ENCODE data around the gene CD200R1.

Gene CD200R1, protein sequence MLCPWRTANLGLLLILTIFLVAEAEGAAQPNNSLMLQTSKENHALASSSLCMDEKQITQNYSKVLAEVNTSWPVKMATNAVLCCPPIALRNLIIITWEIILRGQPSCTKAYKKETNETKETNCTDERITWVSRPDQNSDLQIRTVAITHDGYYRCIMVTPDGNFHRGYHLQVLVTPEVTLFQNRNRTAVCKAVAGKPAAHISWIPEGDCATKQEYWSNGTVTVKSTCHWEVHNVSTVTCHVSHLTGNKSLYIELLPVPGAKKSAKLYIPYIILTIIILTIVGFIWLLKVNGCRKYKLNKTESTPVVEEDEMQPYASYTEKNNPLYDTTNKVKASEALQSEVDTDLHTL

DNA sequence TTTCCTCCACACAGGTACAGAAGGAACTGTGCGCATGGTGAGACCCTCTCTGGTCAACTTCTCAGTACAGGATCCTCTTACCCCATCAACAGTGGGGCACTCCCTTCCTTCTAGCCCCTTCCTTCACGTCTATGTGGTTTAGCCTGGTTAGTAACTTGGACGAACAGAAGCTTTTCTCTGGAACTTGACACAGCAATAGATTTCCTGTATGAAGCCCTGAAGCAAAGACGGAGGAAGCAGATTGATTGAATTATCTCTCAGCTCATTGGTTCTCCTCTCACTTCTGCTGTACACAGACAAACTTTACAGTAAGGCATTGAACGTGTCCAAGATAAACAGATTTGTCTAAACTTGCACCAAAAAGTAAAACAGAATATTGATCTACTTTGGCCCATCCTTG, at the start of gene CD200R1:
Gene CD200R1, minus strand, starts transcription at position 210 of the 400 bp plus-strand sequence. CDS start 246 bp downstream, outside the sequence.
- FAIRE-seq, result no peak

DNA sequence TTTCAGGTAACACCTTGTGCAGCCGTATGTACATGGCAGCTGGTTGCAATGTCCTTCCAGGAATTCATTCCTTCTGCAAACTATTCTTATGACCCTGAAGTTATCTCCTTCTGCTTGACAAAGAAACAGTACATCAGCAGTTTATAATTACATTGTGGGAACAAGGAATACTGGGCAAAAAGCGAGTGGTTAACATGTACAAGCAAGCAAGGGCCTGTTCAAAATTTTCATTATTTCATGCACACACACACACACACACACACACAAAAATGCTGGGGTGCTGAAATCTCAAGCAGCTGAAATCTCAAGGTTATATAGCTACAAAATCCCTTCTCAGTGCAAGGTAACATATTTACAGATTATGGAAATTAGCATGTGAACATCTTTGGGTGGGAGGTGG, 46.6 kb upstream of the CD200R1 start:
- FAIRE-seq, result no peak

DNA sequence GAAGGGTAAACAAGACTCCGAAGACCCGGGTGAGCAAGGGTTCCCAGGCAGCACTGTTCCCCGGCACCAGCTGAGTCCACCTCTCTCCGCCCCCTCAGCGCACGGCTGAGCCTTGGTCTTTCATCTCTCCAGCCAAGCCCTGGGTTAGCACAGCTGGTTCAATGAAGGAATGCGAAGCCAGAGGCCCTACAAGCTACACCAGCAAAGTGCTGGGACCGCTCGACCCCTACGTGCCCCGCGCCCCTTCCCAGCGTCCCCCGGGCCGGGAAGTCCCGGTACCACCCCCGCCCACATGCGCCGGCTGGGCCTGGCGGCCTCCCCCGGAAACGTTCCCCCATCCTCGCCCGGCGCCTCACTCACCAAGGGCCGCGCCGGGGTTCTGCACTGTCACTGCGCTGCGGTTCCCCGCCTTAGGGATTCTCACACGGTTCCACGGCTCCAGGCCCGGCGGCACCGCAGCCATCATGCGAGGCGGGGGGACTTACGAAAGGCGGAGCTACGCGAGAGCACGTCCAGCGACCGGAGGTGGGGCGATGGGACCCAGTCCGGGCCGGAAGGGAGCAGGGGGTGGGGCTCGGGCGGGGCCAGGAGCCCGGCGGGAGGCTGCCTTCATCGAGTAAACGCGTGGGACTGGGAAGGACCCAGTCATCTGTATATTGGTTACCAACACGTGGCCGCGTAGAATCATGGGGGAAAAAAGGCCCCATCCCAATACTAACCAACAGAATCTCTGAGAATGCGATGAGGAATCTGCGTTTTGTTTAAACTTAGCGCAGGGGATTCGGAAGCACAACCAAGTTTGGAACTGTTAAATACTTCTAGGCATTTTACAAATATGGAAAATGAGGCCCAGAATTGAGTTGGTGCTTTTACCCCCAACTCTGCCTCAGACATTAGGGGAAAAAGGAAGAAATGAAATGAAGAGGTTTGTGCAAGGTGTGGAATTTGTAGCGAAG, 44.6 kb upstream of the CD200R1 start:
- no peak for FAIRE-seq

DNA sequence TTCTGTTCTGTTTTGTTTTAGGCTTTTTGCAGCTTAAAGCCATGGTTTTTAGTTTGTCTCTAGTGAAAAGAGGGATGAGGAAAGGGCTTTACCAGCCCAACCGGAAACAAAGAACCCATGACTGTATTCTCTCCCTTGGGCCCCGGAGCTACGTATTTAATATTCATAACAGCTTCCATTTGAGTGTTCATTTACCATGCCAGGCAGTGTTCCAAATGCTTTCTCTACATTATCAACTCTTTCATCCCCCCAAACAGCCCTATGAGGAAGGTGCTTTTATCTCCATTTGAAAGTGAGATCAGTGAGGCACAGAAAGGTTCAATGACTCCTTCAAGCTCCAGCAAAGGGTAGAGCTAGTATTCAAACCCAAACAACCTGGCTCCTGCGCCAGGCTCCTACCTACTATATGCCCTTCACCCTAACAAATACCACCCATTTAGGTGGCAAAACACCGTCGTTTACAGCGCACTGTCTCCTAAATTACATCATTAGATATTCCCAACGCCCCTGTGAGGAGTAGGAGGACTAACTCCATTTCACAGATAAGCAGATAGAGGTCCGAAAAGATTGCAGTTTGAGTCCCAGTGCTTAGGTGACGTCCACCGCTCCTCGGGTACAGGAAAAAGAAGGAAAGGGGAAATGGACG, 43.8 kb upstream of the CD200R1 start:
- FAIRE-seq, result no peak

DNA sequence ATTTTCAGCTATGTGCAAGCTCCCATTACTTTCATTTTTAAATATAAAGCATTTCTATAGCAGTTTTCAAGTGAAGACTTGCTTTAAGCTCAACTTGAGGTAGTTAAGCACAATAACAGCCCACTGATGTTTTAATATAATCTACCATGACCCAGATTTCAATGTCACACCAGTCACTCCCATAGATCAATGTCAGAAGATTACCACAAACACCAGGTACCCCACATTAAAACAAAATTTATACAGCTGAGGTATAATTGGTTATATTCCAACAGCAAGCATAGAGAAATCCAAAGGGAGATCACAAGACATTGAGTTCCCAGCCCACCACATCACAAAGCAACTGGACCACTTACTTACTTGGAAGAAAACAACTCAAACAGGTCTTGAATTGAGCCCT, 38.7 kb upstream of the CD200R1 start:
- no peak for FAIRE-seq

DNA sequence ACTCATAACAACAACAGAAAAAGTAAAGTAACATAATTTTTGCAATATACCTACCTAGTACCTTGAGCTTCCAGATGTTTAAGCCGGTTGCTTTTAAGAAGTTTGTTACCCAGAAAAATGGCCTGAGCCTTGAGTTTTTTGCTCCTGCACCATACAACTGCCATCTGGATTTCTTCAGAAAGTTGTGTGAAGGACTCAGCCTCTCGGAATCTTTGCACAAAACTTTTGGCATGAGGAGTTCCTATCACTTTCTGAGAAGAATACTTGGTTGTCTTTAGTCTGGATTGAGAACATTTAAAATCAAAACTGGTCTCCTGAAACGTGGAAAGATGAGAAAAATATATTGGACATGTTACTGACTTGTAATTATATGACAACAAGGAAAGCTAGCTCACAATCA, 33.2 kb upstream of the CD200R1 start:
- FAIRE-seq, result no peak

DNA sequence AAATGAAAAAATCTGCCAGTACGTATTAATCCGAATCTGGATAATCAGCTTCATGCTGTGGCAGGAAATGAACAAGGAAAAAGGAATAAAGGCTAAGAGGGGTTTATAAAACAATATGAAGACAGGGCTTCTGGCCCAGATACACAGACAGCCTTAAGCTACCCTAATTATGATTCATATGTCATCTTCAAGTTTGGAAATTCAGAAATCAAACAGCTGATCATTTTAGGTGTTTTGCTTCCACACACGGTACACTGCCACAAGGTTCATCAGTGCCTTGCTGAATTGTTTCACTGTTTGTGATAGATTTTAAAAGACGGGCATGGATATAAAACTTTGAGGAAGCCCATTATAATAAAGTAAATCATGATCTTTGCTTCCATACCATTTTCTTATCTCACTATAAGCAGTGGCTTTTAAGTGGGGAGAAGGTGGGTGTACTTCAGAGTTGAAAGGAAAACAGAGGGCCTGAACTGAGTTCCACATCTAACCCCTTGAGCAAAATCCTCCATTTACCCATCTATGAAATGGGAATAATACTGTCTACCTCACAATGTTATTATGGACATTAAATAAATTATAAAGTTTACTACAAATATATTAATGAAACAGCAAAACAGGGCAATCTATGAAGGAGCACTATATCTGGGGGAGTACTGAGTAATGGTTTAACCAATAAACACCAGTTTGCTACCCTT, 31.6 kb upstream of the CD200R1 start:
- no peak for FAIRE-seq

DNA sequence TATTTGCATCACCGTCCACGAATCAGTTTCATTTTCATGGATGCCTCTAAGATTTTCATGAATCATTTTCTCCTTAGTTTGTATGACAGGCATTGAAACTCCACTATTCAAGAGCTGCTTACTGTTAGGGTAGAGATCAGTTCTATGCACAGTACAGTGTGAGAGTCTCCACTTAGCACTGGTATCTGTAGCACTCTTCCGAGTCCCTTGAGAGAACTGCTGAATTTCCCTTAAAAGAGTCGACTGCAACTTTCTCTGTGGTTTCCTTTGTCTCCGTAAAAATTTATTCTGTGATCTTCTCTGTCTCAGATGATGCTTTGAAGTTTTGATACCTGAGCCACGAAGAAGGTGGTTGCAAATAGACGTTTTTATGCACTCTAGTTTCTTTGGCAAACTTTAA, 30.7 kb upstream of the CD200R1 start:
- FAIRE-seq, result no peak

DNA sequence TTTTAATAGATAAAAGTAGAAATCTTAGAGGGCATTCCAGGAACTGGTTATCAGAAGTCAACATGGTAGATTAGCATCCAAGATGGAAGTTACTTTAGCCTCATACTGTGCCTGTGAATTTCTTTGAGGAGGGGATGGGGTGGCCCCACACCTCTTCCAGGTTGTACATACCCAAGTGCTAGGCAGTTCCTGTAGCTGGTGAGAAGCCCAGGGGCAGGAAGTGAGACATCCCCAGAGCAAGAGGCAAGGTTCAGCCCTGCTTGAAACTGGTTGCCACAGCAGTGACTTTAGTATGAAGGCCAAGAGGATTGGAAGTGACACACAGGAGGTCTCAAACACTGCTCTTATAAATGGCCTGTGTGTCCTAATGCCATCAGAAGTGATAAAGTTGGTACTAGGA, 27.8 kb upstream of the CD200R1 start:
- no peak for FAIRE-seq

DNA sequence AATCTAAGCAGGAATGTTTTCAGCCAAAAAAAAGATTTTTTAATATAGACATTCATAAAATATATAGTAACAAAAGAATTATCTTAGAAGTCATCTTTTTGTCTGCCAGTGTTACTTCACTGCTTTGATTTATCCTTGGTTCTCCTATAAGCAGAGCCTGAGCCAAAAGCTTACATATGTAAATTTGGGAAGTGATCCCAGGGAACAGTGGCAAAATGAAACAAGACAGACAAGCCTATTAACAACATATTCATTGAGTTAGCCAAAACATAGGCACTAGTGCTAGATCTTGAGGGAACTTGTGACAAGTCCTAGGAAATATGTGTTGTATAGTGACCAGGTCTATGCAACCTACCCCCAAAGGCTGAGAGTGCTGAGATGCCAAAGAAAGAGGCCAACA, 27.1 kb upstream of the CD200R1 start:
- FAIRE-seq, result no peak

DNA sequence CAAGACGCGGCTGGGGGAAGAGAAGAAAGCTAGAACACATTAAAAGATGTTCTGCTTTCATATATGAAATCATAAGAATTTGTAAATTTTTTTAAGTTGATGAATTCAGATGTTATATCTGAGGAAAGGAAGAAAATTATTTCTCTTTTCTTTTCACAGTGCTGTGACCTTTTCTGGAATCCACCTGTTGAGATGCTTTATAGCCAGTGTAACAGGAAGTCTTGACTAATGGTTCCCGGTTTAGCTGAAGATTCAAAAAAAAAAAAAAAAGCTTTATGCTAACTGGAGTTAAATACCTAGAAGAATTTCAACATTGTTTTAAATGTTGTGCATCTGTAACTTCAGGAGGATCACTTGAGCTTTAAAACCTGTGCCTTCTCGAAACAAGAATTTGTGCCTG, 25.8 kb upstream of the CD200R1 start:
- no peak for FAIRE-seq

DNA sequence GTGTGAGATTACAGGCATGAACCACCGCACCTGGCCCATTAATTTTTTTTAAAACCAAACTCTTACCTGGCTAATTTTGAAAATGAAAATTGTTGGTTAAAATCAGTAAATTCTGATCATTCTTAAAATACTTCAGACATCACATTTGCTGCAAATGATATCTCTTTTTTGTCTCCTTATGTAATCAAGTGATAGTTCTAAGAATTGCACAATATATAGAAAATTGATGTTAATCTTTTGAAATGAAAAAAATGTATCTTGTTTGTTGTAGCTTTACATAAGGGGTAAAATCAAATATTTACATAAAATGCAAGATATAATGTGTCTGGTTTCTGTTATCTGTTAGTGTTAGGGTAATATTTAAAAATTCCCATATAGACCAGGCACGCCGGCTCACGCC, 20.9 kb upstream of the CD200R1 start:
- no peak for FAIRE-seq

DNA sequence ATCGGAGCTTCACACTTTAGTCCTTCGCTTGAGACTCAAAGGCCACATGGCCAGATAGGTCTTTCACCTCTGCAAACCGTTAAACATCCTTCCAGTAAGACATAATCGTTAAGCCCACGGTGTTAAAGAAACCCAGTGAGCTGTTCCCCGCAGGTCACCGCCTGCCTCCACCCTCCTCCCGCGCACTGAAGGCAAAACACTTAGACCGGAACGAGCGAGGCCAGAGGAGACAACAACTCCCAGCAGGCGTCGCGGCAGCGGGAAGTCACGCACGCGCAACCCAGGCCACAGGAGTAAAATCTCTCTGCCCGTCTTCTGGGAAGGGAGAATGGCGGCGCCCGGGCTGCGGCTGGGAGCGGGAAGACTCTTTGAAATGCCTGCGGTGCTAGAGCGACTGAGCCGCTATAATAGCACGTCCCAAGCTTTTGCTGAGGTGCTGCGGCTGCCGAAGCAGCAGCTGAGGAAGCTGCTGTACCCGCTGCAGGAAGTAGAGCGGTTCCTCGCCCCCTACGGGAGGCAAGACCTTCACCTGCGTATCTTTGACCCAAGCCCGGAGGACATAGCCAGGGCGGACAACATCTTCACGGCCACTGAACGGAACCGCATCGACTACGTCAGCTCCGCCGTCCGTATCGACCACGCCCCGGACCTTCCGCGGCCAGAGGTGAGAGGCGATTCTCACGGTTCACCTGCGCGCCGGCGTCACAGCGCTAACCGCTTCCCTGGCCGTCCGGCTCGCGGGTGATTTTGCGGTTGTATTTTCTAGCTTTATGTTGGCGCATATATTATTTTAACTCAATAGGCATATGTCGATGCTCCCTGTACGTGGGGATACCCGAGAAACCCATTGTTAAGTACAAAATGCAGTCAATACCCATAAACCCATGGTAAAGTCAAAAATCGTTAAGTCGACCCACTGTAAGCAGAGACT, 16.0 kb upstream of the CD200R1 start, which contains the start of gene GTPBP8:
Gene GTPBP8, plus strand, starts transcription at position 313 of the 931 bp plus-strand sequence. Its CDS starts 16 bp downstream, at position 329.
- FAIRE-seq, result no peak

DNA sequence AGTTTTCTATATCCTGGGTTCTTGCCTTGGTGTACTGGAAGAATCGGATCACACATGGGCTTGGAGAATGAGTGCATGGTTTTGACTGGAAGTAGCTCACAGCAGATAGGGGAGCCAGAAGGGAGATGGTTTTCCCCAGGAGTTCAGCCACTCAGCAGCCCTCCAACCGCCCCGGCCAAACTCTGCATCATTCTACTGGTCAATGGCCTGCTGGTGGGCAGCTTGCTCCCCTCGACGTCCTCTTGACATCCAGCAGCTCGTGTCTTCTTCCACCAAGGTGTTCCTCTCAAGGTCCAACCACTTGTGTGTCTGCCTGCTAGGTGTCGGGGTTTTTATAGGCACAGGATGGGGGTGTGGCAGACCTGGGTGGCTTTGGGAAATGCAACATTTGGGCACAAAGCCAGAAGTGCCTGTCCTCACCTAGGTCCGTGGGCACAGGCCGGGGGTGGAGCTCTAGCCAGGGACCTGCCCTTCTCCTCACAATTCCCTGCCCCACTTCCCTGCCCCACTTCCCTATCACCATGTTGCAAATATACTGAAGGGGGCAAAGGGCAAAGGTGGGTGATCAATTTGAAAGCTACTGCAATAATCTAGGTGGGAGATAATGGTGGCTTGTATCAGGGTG, 12.9 kb upstream of the CD200R1 start:
- no peak for FAIRE-seq

DNA sequence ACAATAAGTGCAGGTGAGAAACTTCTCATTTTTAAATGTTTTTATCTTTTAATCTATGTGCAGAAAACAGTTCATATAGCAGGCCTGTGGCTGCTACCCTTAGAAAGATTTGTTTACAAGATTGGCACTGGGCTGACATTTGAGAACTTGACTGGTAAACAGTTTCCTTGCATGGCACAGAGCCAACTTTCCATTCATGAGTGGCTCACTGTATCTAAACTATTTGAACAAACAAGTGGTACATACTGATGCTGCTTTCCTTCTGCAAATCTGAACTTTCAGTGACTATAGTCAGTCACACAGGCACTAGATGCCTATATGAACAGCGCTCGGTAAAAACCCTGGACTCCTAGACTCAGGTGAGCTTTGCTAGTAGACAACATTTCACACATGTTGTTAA, 9.6 kb upstream of the CD200R1 start:
- no peak for FAIRE-seq

DNA sequence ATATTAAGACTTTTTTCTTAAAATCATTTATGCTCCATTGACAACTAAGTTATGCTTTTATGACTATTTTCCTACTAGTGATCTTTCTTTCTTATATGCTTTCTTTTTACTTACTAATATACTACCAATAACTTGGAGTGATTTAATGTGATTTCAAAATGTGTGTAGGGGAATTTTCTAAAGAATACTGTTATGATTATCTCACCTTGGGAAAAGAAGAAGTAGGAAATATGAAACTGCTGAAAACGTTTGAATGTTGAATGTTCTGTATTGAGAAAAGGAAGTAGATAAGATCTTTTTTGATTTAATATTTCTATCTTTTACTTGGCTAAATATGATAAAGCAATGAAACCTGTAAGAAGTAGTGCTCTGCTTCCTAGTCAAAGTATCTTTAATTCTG, 7.8 kb upstream of the CD200R1 start:
- FAIRE-seq, result no peak

DNA sequence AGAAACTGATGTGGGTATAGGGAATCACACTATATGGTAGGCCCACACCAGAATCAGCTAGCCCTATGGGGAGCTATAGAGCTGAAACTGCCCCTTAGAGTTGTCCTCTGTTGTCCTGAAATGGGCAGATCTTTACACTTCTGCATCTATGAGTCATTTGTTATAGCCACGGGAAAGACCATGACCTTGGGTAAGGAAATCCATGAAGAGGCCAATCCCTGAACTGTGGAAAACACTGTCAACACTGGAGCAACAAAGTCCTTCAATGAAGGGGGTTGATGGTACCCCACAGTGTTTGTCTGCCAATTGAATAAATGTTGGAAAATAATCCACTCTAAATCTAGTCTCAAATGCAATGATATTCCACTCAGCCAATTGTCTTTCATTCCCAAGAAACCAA, 5.2 kb upstream of the CD200R1 start:
- FAIRE-seq, result no peak

DNA sequence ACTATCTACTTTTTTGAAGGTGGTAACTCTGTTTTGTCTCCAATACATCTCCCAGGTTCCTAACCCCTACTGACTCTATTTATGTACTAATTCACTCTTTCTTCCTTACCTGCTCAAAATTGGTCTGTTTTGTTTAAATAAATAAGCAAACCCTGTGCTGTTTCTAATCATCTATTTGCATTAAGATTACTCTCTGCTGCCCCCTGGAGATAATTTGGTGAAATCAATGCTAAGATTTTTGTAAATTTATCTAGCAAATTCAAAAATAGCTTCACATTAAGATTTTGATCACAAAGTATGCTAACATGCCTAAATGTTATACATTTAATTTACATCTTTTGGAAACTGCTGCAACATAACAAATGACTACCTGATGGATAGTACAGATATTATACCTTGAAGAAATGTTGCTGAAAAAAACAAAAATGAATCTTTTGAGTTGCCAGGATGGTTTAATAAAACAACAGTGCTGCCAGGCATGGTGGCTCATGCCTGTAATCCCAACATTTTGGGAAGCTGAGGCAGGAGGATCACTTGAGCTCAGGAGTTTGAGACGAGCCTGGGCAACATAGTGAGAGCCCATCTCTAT, 4.4 kb upstream of the CD200R1 start:
- peak; percentile 29 for FAIRE-seq

DNA sequence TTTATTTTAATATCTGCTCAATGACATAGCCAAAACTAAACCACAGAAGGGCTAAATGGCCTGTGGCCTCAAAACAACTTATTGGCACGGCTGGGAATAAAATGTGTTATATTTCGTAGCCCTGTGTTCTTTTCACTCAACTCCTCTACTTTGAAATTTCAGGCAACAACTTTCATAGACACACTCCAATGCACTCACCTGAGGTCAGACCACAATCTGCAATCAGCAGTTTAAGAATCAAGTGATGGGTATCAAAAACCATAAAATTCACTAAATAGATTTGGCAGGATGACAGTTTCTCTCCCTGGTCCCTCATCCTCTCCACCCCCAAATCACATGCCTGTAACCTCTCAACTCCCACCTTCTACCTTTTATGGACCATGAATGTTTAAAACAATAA, 2.0 kb upstream of the CD200R1 start:
- FAIRE-seq, result no peak

DNA sequence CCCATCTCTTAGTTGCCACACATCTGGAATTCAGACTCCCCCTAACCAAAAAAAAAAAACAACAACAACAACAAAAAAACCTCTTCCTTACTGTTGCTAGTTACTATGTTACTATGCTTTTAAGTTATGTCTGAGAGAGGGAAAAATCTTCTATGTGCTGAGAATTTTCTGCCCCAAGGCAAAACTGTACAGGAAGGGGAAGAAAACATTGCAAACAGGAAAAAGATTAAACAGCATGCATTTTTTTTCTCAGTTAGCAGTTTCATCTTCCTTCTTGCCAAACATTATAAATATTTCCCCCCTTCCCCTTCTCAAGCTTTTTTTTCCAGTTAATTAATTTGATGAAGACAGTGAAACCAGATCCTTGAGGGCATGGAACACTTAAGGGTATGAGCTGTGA, 1.1 kb upstream of the CD200R1 start:
- FAIRE-seq, result no peak

DNA sequence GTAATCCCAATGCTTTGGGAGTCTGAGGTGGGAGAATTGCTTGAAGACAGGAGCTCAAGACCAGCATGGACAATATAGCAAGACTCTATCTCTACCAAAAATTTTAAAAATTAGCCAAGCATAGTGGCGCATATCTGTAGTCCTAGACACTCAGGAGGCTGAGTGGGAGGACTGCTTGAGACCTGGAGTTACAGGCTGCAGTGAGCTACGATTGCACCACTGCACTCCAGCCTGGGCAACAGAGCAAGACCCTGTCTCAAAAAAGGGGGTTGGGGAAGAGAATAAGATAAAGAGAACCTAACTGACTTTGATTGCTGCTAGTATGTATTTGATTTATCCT, 755 bp downstream of the CD200R1 start:
- FAIRE-seq, result no peak
